ENCODE measurements around the gene JDP2.

The JDP2 gene

DNA sequence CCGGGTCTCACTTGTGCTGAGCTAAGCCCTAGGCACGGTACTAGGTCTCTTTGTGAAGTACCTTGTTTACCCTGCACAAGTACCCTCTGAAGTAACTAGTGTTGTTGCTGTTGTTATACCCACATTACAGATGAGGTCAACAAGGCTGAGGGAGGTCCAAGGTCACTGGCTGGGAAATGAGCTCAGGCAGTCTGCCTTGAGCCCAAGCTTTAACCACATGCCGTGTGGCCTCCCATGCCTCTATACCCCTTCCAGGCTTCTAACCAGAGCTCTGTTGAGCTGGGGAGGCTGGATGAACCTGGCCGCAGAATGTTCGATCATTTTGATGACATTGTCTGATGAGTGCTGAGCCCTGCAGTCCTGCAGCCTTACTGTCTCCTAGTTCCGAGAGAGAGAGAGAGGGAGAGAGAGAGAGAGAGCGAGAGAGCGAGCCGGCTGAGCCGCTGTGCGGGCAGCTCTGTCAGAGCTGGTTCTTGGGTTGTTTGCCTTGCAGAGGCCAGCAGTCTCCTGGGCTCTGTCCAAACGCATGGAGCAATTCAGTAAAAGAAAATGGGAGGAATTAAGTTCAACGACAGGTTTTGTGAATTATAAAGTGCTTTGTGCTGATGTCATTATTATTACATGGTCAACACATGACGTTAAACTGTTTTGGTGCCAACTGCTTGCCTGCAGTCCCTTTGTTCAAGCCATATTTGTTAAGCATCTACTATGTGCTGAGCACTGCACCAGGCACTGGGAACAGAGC is 13.1 kb downstream of the JDP2 start:
- Histone ChIP-seq H3K27ac (ENCODE audit: insufficient read depth in 1 of 2, low read depth in 1 of 2, low read length in 2 of 2, poor library complexity in 1 of 2, severe bottlenecking in 2 of 2) (no peak overlapping the region), H3K36me3 (ENCODE audit: control insufficient read depth in 4 of 4, insufficient read depth in 4 of 4, low read length in 3 of 4) (peaks cover 2 to 88% (median 29%) of the 10 kb centered on the region in 4 experiments), H3K27me3 (replicated peaks in 2 of 5; ENCODE audit: control insufficient read depth in 4 of 5, insufficient read depth in 5 of 5, low read length in 4 of 5) (no peaks in the 10 kb centered on the region), H3K4me3 (ENCODE audit: control insufficient read depth in 1 of 7, extremely low read depth in 1 of 7, insufficient read depth in 4 of 7, low read depth in 2 of 7, low read length in 6 of 7) (no peak overlapping the region), H3K9me3 (ENCODE audit: control extremely low read depth in 1 of 5, control insufficient read depth in 4 of 5, insufficient read depth in 2 of 5, low read depth in 1 of 5, low read length in 4 of 5) (peaks cover 0 to 3% (median 0%) of the 10 kb centered on the region in 5 experiments), H3K4me1 (ENCODE audit: control extremely low read depth in 1 of 4, control insufficient read depth in 4 of 4, insufficient read depth in 4 of 4, low read length in 3 of 4) (peaks cover 0 to 20% (median 1%) of the 10 kb centered on the region in 4 experiments)
- 79% methylated on average over 11 of the region's 14 CpGs for WGBS (ENCODE audit: insufficient coverage)
- DNase-seq = no peak
- CTCF ChIA-PET = interaction anchor here (1.0 to 18.8 kb wide), 4 partner anchors 5 to 26 kb away, joined by 3 to 227 read pairs (median 116); partner anchors contain the start of gene JDP2
- POLR2A ChIA-PET = interaction anchor here (0.5 kb wide), 1 partner anchor 56 kb away, joined by 3 read pairs; no protein-coding TSS in a partner anchor

DNA sequence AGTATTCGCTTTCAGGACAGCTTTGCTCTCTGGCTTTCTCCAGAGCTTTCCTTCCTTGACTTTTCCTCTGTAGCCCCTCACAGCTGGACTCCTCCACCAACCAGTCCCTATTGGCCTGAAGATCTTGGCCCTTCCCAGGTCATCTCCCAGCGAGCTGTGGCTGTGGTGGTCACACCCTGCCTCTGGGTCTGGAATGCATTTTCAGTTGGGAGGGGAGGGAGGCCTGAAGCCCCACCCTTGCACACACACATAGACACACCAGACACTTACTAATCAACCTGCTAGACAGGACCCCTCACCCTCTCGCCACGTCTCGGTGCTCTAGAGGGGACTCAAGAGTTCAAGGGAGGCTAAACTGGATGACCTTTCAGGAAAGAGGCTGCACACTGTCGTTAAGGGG is 13.9 kb downstream of the JDP2 start:
- peaks cover 2 to 80% (median 29%) of the 10 kb centered on the region in 4 experiments for H3K36me3 ChIP-seq (ENCODE audit: control insufficient read depth in 4 of 4, insufficient read depth in 4 of 4, low read length in 3 of 4)
- POLR2A ChIA-PET = no interaction called here
- peaks cover 0 to 3% (median 0%) of the 10 kb centered on the region in 5 experiments for H3K9me3 ChIP-seq (ENCODE audit: control extremely low read depth in 1 of 5, control insufficient read depth in 4 of 5, insufficient read depth in 2 of 5, low read depth in 1 of 5, low read length in 4 of 5)
- H3K27ac ChIP-seq (ENCODE audit: insufficient read depth in 1 of 2, low read depth in 1 of 2, low read length in 2 of 2, poor library complexity in 1 of 2, severe bottlenecking in 2 of 2) = no peak overlapping the region
- 96% methylated on average over 4 of the region's 6 CpGs for WGBS (ENCODE audit: insufficient coverage)
- peaks cover 0 to 23% (median 5%) of the 10 kb centered on the region in 4 experiments for H3K4me1 ChIP-seq (ENCODE audit: control extremely low read depth in 1 of 4, control insufficient read depth in 4 of 4, insufficient read depth in 4 of 4, low read length in 3 of 4)
- DNase-seq = no peak
- no peak overlapping the region for H3K4me3 ChIP-seq (ENCODE audit: control insufficient read depth in 1 of 7, extremely low read depth in 1 of 7, insufficient read depth in 4 of 7, low read depth in 2 of 7, low read length in 6 of 7)
- no peaks in the 10 kb centered on the region for H3K27me3 ChIP-seq (replicated peaks in 2 of 5; ENCODE audit: control insufficient read depth in 4 of 5, insufficient read depth in 5 of 5, low read length in 4 of 5)
- CTCF ChIA-PET = interaction anchor here (16.8 to 18.8 kb wide), 2 partner anchors 6 kb away, joined by 227 read pairs; partner anchors contain the start of gene JDP2

DNA sequence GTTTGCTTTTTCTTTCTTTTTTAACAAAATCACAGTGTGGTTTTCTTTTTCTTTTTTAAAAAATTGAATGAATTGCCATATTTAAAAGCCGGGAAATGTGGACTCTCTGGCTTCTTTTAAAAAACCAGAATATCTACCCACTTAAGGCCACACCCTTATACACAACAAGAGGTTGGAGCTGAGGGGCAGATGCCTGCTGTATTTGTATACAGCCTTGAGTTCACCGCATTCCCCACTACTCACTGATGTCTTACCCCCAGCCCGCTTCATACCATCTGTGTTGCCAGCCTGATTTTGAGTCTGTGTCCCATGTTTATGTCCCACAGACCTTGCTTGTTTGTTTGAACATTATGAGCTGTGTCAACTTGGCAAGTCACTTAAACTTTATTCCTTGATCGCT is 14.3 kb downstream of the JDP2 start:
- Histone ChIP-seq H3K27ac (ENCODE audit: insufficient read depth in 1 of 2, low read depth in 1 of 2, low read length in 2 of 2, poor library complexity in 1 of 2, severe bottlenecking in 2 of 2) (no peak overlapping the region), H3K4me1 (ENCODE audit: control extremely low read depth in 1 of 4, control insufficient read depth in 4 of 4, insufficient read depth in 4 of 4, low read length in 3 of 4) (peaks cover 0 to 27% (median 5%) of the 10 kb centered on the region in 4 experiments), H3K4me3 (ENCODE audit: control insufficient read depth in 1 of 7, extremely low read depth in 1 of 7, insufficient read depth in 4 of 7, low read depth in 2 of 7, low read length in 6 of 7) (no peak overlapping the region), H3K36me3 (ENCODE audit: control insufficient read depth in 4 of 4, insufficient read depth in 4 of 4, low read length in 3 of 4) (peaks cover 2 to 80% (median 28%) of the 10 kb centered on the region in 4 experiments), H3K27me3 (replicated peaks in 2 of 5; ENCODE audit: control insufficient read depth in 4 of 5, insufficient read depth in 5 of 5, low read length in 4 of 5) (no peaks in the 10 kb centered on the region), H3K9me3 (ENCODE audit: control extremely low read depth in 1 of 5, control insufficient read depth in 4 of 5, insufficient read depth in 2 of 5, low read depth in 1 of 5, low read length in 4 of 5) (peaks cover 0 to 3% (median 0%) of the 10 kb centered on the region in 5 experiments)
- ChIA-PET CTCF (interaction anchor here (16.8 to 18.8 kb wide), 2 partner anchors 6 kb away, joined by 227 read pairs; partner anchors contain the start of gene JDP2), POLR2A (interaction anchor here (0.8 kb wide), 1 partner anchor 14 kb away, joined by 3 read pairs; the partner anchor contains the start of gene JDP2)
- no peak for DNase-seq
- 100% methylated on average over 2 of the region's 4 CpGs for WGBS (ENCODE audit: insufficient coverage)

DNA sequence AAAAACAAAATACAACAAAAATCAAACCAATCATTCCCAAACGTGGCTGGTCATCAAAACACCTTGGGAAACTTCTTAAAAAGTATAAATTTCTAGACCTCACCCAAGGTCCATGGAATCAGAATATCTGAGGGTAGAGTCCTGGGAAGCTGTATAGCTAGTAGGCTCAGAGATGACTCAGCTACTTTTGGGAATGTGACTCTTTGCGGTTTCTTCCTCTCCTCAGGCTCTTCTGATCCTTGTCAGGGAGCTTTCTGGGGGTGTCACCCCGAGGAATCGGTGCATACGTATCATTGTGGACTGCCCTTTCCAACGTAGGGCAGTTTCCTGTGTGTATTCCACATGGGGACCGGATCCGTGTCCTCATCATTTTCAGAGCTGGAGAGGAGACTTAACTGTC is 14.8 kb downstream of the JDP2 start:
- CTCF ChIA-PET = interaction anchor here (16.8 to 18.8 kb wide), 2 partner anchors 5 to 7 kb away, joined by 227 read pairs; partner anchors contain the start of gene JDP2

DNA sequence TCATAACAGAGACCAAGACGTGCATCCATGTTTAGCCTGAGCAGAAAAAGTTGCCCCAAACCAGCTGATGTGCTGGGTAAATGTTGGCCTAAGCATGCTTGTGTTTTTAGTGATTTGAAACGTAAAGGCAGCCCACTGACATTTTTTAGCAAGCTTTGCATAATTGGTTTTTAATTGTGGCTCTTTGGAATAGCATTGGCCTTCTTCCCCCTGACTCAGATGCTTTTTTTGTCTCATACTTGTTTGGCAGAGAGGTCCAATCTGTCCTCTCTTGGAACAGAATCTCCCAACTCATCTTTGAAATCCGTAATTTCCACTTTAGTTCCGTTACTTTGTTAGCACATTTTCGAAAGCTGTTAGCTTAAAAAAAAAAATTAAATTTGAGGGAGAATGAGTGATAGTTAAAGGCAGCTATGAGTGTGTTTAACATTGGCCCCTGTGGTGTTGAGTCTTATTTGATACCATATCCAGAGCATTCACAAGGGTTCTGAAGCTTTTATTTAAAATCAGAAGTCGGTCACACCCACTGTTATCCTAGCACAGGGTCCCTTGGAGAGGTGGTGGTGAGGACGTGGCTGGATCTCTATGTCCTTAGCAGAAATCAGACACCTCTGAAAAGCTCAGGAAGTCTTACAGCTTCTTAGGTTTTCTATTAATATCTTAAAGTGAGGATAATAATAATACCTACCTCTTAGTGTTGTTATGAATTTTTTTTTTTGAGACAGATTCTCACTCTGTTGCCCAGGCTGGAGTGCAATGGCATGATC is 15.6 kb downstream of the JDP2 start:
- 100% methylated on average over 3 of the region's 7 CpGs for WGBS (ENCODE audit: insufficient coverage)
- Histone ChIP-seq H3K9me3 (ENCODE audit: control extremely low read depth in 1 of 5, control insufficient read depth in 4 of 5, insufficient read depth in 2 of 5, low read depth in 1 of 5, low read length in 4 of 5) (peaks cover 0 to 3% (median 0%) of the 10 kb centered on the region in 5 experiments), H3K27ac (ENCODE audit: insufficient read depth in 1 of 2, low read depth in 1 of 2, low read length in 2 of 2, poor library complexity in 1 of 2, severe bottlenecking in 2 of 2) (no peak overlapping the region), H3K4me1 (ENCODE audit: control extremely low read depth in 1 of 4, control insufficient read depth in 4 of 4, insufficient read depth in 4 of 4, low read length in 3 of 4) (peaks cover 0 to 31% (median 5%) of the 10 kb centered on the region in 4 experiments), H3K36me3 (ENCODE audit: control insufficient read depth in 4 of 4, insufficient read depth in 4 of 4, low read length in 3 of 4) (peaks cover 2 to 75% (median 22%) of the 10 kb centered on the region in 4 experiments), H3K4me3 (ENCODE audit: control insufficient read depth in 1 of 7, extremely low read depth in 1 of 7, insufficient read depth in 4 of 7, low read depth in 2 of 7, low read length in 6 of 7) (no peak overlapping the region), H3K27me3 (replicated peaks in 2 of 5; ENCODE audit: control insufficient read depth in 4 of 5, insufficient read depth in 5 of 5, low read length in 4 of 5) (no peaks in the 10 kb centered on the region)
- DNase-seq = no peak
- CTCF ChIA-PET = interaction anchor here (1.5 to 18.8 kb wide), 3 partner anchors 4 to 45 kb away, joined by 5 to 227 read pairs (median 227); partner anchors contain the start of gene JDP2
- POLR2A ChIA-PET = interaction anchor here (0.8 kb wide), 1 partner anchor 15 kb away, joined by 3 read pairs; the partner anchor contains the start of gene JDP2

More for the DNA sequence above, 14.8 kb downstream of the JDP2 start:
- Histone ChIP-seq H3K36me3 (ENCODE audit: control insufficient read depth in 4 of 4, insufficient read depth in 4 of 4, low read length in 3 of 4) (peaks cover 2 to 77% (median 26%) of the 10 kb centered on the region in 4 experiments), H3K9me3 (ENCODE audit: control extremely low read depth in 1 of 5, control insufficient read depth in 4 of 5, insufficient read depth in 2 of 5, low read depth in 1 of 5, low read length in 4 of 5) (peaks cover 0 to 3% (median 0%) of the 10 kb centered on the region in 5 experiments), H3K4me1 (ENCODE audit: control extremely low read depth in 1 of 4, control insufficient read depth in 4 of 4, insufficient read depth in 4 of 4, low read length in 3 of 4) (peaks cover 0 to 31% (median 5%) of the 10 kb centered on the region in 4 experiments), H3K4me3 (ENCODE audit: control insufficient read depth in 1 of 7, extremely low read depth in 1 of 7, insufficient read depth in 4 of 7, low read depth in 2 of 7, low read length in 6 of 7) (no peak overlapping the region), H3K27ac (ENCODE audit: insufficient read depth in 1 of 2, low read depth in 1 of 2, low read length in 2 of 2, poor library complexity in 1 of 2, severe bottlenecking in 2 of 2) (no peak overlapping the region), H3K27me3 (replicated peaks in 2 of 5; ENCODE audit: control insufficient read depth in 4 of 5, insufficient read depth in 5 of 5, low read length in 4 of 5) (no peaks in the 10 kb centered on the region)
- POLR2A ChIA-PET = interaction anchor here (0.8 kb wide), 1 partner anchor 15 kb away, joined by 3 read pairs; the partner anchor contains the start of gene JDP2
- WGBS (ENCODE audit: insufficient coverage) = 47% methylated on average over 7 of the region's 8 CpGs
- peak in 2 of 3 donors; percentile 33 to 55 for DNase-seq

DNA sequence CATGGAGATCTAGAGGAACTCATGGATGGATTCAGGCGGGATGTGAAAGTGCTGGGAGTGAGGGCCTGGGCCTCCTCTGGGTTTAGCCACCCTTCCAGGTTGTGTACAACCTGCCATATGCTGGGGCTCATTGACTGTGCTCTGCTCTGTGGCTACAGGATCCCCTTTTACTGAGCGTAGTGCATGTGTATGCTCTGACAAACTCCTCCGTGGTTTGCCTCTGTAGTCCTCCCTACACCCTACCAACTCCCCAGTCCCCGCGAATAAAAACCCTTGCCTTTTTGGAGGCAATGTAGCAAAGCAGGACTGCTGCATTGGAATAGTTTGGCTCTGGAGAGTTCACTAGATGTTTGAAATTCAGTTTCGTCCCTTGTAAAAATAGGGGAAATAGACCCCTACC is 17.4 kb downstream of the JDP2 start:
- H3K9me3 ChIP-seq (ENCODE audit: control extremely low read depth in 1 of 5, control insufficient read depth in 4 of 5, insufficient read depth in 2 of 5, low read depth in 1 of 5, low read length in 4 of 5) = peaks cover 0 to 3% (median 0%) of the 10 kb centered on the region in 5 experiments
- H3K4me1 ChIP-seq (ENCODE audit: control extremely low read depth in 1 of 4, control insufficient read depth in 4 of 4, insufficient read depth in 4 of 4, low read length in 3 of 4) = peaks cover 3 to 46% (median 10%) of the 10 kb centered on the region in 4 experiments
- WGBS (ENCODE audit: insufficient coverage) = 94% methylated on average over 3 of the region's 6 CpGs
- H3K4me3 ChIP-seq (ENCODE audit: control insufficient read depth in 1 of 7, extremely low read depth in 1 of 7, insufficient read depth in 4 of 7, low read depth in 2 of 7, low read length in 6 of 7) = no peak overlapping the region
- no peak overlapping the region for H3K27ac ChIP-seq (ENCODE audit: insufficient read depth in 1 of 2, low read depth in 1 of 2, low read length in 2 of 2, poor library complexity in 1 of 2, severe bottlenecking in 2 of 2)
- no peaks in the 10 kb centered on the region for H3K27me3 ChIP-seq (replicated peaks in 2 of 5; ENCODE audit: control insufficient read depth in 4 of 5, insufficient read depth in 5 of 5, low read length in 4 of 5)
- DNase-seq = no peak
- peaks cover 2 to 66% (median 16%) of the 10 kb centered on the region in 4 experiments for H3K36me3 ChIP-seq (ENCODE audit: control insufficient read depth in 4 of 4, insufficient read depth in 4 of 4, low read length in 3 of 4)
- ChIA-PET POLR2A (no interaction called here), CTCF (interaction anchor here (1.5 to 18.8 kb wide), 3 partner anchors 2 to 43 kb away, joined by 5 to 227 read pairs (median 227); partner anchors contain the start of gene JDP2)
